Measurements from ENCODE around the gene B4GALT2.

The B4GALT2 gene

GRCh38 chr1:43946236-43947060 lies 32.6 kb upstream of the B4GALT2 start, which contains the start of gene IPO13:
TSS of gene IPO13 (plus strand) at chr1:43946950. CDS start at chr1:43947601, 651 bp downstream.
- TF ChIP-seq CTCF (IDR thresholded peaks at IDR 0.05; ENCODE audit: low read depth, low read length) = peak; percentile 59
- peak within 1 kb of the TSS; percentile 71 for H3K4me3 ChIP-seq (ENCODE audit: low read depth, low read length)
- peak; percentile 96 for DNase-seq (ENCODE audit: low read depth, low spot score)
- in situ Hi-C loops (cut with HindIII; ENCODE audit: low sequenced_read_pairs) = no loop called here

- no peak for TF ChIP-seq CTCF (IDR thresholded peaks at IDR 0.05; ENCODE audit: low read depth, low read length)
- DNase-seq (ENCODE audit: low read depth, low spot score) = no peak
- in situ Hi-C loops (cut with HindIII; ENCODE audit: low sequenced_read_pairs) = no loop called here
- H3K4me3 ChIP-seq (ENCODE audit: low read depth, low read length) = peak overlapping the region; percentile 71
Measured at GRCh38 chr1:43947061-43947873, 31.7 kb upstream of the B4GALT2 start.

GRCh38 chr1:43947874-43948437 lies 31.1 kb upstream of the B4GALT2 start:
- no peak for DNase-seq (ENCODE audit: low read depth, low spot score)
- TF ChIP-seq CTCF (IDR thresholded peaks at IDR 0.05; ENCODE audit: low read depth, low read length) = no peak
- peak overlapping the region; percentile 71 for H3K4me3 ChIP-seq (ENCODE audit: low read depth, low read length)
- in situ Hi-C loops (cut with HindIII; ENCODE audit: low sequenced_read_pairs) = no loop called here

- no peak for TF ChIP-seq CTCF (IDR thresholded peaks at IDR 0.05; ENCODE audit: low read depth, low read length)
- in situ Hi-C loops (cut with HindIII; ENCODE audit: low sequenced_read_pairs) = loop anchor here (10.0 kb wide), 1 partner anchor 185 kb away; no protein-coding TSS in a partner anchor
- no peak for DNase-seq (ENCODE audit: low read depth, low spot score)
- H3K4me3 ChIP-seq (ENCODE audit: low read depth, low read length) = no peak overlapping the region
Measured at GRCh38 chr1:43949678-43950077, 29.3 kb upstream of the B4GALT2 start.

- no peak overlapping the region for H3K4me3 ChIP-seq (ENCODE audit: low read depth, low read length)
- DNase-seq (ENCODE audit: low read depth, low spot score) = no peak
- TF ChIP-seq CTCF (IDR thresholded peaks at IDR 0.05; ENCODE audit: low read depth, low read length) = no peak
- in situ Hi-C loops (cut with HindIII; ENCODE audit: low sequenced_read_pairs) = loop anchor here (10.0 kb wide), 1 partner anchor 187 kb away; no protein-coding TSS in a partner anchor
Measured at GRCh38 chr1:43951021-43951985, 27.7 kb upstream of the B4GALT2 start.
